GM21737 (cell line): ENCODE data around the gene MYO7B.
A peak's percentile ranks its signal among the peaks of the same experiment; 100 is the strongest.

Source experiments
- ATAC-seq: cut with Tn5 transposase; IDR thresholded peaks from one replicate; pipeline ENCODE4 v1.9.1; 2021; ENCODE audit warnings: mild to moderate bottlenecking, moderate library complexity; ENCODE audit not compliant: unreplicated experiment

The MYO7B gene

DNA sequence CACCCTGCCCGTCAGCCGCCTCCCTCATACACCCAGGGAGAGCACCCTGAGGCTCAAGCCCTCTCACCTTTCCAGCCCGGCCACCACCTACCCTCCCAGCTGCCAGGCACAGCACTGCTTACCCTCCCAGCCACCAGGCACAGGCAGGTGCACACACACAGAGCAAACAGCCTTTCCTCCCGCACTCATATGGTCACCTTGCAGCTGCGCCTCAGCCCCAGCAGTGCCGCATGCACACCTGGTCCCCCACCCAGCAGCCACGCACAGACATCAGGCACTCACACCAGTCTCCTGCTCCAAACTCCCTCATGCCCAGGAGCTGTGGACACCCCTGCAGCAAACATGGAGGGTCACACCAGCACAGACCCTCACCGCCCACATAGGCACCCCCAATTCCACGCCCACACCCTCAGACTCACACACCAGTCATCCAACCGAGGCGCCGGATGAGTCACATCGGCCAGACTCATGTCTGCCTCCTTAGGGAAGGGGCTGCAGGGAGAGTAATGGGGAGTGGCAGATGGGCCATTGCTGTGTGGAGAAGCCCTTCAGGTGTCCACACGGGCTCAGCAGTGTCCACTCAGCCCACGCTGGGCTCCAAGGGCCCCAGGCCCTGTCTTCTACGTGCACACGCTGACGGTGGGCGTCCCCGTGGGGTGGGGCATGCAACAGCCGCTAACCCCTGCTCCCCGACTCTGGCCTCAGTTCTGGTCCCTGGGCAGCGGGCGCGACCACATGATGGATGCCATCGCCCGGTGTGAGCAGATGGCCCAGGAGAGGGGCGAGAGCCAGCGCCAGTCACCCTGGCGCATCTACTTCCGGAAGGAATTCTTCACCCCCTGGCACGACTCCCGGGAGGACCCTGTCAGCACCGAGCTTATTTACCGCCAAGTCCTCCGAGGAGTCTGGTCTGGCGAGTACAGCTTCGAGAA, 88.2 kb downstream of the MYO7B start:
- no peak for ATAC-seq

DNA sequence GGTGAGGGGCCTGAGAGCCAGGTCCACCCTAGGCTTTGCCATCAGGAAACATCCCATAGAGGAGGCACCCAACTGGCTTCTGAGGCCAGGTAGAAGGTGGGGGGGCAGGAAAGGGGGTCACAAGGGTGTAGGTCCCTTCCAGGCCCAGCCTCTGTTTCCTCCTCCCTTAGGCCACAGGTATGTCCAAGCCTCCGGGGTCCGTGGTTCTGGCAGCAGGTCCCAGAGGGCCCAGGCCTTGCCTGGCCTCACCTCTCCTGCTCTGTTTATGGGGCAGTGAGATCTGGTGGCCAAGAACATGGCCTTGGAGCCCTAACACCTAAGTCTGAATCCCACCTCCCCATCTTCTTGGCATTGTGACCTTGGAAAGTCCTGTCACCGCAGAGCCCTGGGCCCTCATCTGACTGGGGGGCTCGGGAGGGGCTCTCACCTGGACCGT, 88.9 kb downstream of the MYO7B start:
- no peak for ATAC-seq

DNA sequence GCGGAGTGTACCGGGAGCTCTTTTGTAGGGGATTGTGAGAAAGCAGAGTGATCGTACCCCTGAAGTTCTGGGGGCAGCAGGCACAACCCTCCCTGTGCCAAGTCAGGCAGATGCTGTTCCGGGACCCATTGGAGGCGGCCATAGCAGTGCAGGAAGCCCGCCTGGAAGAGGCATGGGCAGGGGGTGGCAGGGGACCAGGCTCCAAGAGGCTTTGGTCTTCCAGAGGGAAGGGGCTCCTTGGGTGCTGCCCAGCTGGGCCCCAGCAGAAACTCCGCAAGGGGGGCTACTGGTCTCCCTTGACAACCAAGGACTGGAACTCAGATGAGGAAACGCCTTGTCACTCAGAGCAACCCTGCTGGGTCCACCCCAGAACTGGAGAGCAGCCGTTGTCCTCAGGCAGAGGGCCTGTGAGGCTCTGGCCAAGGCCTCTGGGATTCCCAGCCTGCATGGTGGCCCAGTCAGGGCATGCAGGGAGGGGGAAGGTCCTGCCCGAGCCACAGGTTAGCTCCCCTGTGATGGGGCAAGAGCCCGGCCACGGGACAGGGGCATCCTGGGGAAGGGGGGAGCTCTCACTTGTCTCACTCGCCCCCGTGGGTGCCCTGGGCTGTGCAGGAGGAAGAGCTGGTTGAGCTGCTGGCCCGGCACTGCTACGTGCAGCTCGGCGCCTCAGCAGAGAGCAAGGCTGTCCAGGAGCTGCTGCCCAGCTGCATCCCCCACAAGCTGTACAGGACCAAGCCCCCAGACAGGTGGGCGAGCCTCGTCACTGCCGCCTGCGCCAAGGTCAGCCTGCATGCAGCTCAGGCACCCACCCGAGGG, 89.5 kb downstream of the MYO7B start:
- no peak for ATAC-seq

DNA sequence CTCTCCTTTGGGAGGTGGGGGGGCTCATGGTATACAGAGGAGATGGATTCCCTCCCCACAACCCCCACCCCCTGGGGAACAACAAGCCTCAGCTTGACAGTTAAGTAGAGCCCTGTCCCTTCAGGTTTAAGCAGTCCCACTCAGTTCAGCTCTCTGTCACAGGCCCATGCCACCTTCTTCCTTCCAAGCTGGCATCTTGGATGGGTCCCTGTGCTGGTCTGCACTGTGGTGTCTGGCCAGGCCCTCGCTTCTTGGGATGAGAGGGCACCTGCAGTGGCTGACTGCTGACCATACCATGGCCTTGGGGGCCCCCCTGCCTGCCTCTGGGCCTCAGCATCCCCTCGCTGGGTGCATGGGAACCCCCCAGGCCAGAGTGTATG, 90.1 kb downstream of the MYO7B start:
- no peak for ATAC-seq

DNA sequence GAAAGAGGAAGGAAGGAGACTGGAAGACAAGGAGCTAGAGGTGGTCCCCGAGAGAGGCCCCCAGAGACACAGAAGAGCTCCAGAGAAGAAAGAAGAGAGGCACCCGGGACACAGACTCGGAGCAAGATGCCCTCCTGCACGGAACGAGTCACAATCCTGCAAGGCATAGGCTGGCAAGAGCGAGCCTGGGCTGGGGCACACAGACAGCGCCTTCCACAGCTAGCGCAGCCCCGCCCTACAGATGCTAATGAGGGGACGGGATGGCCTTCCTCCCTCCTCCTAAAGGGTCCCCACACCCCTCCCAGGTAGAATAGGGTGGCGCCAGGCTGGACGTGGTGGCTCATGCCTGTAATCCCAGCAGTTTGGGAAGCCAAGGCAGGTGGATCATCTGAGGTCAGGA, 90.7 kb downstream of the MYO7B start:
- ATAC-seq = no peak

DNA sequence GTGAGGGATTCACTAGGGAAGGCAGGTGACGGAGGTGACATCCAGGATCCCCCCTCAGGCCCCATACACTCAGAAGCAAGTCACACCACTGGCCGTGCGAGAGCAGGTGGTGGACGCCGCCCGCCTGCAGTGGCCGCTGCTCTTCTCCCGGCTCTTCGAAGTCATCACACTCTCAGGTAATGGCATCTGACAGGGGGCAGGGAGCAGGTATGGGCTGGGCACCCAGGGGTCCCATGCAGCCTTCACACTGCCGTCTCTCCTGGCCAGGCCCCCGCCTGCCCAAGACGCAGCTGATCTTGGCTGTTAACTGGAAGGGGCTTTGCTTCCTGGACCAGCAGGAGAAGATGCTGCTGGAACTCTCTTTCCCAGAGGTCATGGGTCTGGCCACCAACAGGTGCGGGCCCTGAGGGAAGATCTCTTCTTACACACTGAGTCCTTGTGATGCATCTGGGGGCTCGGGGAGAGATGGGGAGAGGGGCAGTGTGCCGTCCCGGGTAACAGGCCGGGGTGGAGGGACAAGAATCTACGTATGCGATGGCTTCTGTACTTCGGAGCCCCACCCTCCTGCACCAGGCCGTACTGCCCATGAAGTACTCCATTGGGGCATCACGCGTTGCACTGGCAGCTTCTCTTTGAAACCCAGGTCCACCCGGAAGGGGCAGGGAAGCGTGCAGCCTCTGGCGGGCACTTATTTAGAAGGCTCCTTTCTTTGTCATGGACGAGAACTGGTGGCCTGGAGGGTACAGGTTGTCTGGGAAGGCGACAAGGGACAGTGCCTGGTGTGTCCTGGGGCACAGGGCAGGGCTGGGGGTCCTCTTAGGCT, 91.6 kb downstream of the MYO7B start:
- no peak for ATAC-seq

DNA sequence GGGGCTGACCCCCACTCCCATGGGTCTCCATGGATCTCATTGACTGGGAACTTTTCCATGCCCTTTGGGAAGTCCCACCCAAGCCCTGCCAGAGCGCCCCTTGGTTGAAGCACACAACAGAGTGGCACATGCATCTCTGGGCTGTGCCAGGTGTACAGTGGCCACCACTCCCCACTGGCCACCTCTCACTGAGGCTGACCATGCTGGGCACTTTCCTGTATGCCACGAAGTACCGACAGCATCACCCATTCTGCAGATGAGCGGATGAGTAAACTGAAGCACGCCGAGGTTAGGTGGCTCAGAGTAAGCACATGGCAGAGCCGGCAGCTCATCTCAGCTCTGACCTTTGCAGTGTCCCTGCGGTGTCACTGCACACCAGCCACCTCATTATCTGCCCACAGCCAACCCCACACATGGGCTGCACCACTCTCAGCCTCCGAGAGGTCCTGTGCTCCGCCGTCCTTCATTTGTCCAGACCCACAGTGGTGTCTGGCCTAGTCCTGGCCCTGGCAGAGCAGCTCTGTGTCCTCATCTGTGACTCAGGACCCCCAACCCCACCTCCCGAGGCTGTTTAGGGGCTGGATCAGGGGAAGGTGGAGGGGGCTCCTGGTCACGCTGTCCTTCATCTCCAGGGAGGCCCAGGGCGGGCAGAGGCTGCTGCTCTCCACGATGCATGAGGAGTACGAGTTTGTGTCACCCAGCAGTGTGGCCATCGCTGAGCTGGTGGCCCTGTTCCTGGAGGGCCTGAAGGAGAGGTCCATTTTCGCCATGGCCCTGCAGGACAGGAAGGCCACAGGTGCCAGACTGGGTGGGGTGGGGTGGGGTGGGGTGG, 92.5 kb downstream of the MYO7B start:
- ATAC-seq = no peak

DNA sequence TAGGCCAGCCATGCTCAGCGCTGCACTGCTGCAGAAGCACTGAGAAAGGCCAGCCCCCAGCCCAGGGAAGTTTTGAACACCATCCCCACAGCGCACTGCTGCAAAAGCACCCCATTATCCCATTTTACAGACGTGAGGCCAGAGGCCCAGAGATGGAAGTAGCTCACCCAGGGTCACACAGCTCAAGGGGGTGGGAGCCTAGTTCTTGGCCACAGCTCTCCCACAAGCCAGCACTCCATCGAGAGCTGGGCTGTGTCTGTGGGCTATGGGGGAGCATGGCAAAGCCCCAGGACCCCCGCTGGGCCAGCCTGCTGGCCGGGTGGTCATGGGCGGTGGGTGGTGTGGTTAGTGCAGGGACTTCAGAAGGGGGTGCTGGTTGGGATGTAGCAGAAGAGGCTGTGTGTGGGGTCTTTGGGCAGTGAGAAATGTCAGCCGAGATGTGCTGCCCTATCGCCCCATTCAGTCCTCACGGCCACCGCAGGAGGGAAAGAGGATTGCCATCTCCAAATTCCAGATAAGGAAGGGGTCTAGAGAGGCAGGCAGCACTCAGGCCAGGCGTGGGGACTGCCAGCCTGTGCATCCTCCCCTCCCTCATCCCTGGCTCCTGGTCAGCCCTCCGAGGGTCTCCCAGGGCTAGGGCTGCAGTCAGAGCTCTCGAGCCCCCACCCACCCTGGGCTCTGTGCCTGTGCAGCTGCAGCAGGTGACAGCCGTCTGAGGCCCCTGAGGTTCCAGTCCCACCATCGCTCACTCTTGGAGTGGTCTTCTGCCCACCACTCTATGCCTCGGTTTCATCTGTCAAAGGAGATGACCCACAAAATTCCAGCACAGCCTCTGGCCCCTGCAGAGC, 93.5 kb downstream of the MYO7B start:
- no peak for ATAC-seq

DNA sequence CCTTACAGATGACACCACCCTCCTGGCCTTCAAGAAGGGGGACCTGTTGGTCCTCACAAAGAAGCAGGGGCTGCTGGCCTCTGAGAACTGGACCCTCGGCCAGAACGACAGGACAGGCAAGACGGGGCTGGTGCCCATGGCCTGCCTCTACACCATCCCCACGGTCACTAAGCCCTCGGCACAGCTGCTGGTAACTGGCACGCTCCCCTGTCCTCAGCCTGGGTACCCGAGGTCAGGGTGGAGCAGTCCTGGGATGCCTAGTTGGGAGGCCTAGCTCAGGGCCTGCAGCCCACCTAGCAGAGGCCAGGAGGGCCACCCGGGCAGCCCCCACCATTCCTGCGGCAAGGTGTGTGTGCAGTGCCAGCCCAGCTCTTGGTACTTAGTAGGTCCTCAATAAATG, 94.2 kb downstream of the MYO7B start:
- no peak for ATAC-seq

DNA sequence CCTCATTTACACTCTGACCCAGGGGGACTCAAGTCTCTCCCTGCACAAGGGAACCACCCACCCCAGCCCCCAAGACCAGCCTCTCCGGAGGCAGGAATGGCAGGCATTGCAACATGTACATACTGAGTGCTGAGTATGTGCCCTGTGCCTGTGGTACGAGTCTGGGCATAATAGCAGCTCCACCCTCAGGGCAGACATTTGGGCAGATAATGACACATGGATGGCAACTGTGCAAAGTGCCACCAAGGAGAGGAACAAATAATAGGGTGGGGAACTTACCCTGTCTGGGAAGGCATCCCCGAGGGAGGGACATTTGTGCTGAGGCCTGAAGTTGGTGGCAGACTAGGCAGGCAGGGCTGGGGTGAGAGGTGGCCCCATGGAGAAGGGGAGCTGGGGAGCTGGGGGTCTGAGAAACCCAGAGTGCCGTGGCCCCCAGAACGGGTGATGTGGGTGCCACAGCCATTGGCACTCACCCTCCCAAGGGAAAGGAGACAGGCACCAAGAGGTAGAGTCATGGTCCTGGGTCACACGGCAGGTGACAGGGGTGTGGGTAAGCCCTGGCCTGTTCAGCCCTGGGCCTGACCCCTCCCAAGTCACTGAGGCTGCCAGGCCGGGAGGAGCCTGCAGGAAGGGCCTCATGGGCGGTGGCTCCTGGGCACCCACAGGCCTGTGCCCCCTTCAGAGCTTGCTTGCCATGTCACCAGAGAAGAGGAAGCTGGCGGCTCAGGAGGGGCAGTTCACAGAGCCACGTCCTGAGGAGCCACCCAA, 94.8 kb downstream of the MYO7B start:
- no peak for ATAC-seq

DNA sequence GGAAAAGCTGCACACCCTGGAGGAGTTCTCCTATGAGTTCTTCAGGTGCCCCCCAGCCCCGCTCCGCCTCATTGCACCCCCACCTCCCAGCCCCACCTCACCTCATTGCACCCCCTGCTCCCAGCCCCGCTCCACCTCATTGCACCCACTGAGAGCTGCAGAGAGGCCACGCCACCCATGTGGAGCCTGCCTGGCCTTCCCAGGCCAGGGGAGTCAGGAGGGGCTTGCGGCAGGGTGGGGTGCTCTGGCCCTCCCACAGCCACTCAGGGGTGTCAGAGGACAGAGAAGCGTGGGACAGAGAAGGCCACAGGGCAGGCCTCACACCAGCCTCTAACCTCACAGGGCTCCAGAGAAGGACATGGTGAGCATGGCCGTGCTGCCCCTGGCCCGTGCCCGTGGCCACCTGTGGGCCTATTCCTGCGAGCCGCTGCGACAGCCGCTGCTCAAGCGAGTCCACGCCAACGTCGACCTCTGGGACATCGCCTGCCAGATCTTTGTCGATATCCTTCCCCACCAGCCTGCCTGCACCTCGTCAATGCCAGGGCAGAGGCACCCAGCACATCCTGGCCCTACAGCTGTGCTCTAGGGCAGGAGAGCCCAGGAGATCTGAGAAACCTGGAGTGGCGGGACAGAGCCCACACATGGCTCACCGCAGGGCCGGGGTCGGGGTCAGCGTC, 95.5 kb downstream of the MYO7B start:
- no peak for ATAC-seq

DNA sequence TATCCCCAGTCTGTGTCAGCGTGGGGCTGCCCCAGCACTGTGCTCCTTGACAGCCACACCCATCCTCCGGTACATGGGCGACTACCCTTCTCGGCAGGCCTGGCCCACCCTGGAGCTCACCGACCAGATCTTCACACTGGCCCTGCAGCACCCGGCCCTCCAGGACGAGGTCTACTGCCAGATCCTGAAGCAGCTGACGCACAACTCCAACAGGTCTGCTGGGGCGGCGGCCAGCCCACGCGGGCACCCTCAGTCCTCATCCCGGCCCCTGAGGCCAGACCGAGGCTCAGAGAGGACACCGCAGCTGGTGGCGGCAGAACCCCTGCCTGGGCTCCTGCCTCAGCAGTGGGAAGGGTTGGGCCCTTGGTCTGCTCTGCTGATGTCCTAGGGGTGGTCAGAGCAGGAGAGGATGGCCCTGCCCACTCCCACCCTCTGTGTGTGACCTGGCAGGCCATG, 96.1 kb downstream of the MYO7B start:
- no peak for ATAC-seq

DNA sequence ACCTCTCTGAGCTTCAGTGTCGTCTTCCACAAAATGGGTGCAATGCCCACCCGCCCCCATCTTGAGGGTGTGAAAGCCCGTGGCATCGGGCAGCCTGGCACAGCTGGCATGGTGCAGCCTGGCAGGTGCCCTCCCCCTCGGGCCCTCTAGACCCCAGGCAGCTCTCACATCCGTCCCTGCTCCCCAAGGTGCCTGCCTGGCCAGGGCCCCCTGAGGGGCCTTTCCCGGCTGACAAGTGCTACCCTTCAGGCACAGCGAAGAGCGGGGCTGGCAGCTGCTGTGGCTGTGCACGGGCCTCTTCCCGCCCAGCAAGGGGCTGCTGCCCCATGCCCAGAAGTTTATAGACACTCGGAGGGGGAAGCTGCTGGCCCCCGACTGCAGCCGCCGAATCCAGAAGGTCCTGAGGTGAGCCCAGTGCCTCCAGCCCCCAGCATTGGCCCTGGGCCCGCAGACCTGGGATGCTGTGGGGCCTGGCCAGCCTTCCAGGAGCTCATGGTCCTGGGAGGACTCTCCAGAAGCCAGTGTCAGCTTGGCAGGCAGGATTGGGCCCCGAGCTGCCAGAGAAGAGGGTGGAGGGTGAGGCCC, 96.6 kb downstream of the MYO7B start:
- ATAC-seq = no peak

DNA sequence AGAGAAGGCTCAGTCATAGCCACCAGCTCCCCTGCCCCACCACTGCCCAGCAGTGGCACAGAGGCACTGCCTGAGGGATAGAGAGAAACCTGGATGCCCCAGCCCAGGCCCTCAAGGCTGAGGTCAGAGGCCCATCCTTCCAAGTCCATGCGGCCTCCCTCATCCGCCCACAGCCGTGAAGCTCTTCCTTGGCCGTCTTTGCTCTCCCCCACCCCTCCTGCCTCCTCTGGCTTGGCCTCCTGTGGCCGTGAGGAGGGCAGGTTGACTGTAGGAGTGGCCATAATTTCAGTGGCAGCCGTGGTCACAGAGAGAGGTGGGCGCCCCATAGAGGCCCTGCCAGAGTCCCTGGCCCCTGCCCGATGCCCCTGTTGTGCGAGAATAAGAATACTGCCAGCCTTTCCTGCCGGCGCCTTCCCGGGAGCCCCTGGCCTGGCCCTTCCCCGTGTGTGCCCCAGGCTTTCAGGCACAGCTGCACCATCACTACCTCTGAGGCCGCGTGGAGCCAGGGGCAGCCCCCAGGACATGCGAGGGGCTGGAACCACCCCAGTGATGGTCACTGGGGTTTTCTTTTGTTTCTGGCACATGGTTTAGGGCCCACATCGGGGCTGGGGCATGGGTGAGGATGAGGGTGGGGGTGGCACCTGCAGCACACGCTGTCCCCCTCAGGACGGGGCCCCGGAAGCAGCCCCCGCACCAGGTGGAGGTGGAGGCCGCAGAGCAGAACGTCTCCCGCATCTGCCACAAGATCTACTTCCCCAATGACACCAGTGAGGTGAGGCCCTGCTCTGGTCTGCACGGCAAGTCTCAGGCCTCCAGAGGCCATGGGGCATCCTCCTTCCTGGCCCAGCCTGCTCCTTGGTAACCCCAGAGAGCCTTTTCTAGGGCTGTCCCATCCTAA, 97.4 kb downstream of the MYO7B start:
- ATAC-seq = peak; percentile 35

DNA sequence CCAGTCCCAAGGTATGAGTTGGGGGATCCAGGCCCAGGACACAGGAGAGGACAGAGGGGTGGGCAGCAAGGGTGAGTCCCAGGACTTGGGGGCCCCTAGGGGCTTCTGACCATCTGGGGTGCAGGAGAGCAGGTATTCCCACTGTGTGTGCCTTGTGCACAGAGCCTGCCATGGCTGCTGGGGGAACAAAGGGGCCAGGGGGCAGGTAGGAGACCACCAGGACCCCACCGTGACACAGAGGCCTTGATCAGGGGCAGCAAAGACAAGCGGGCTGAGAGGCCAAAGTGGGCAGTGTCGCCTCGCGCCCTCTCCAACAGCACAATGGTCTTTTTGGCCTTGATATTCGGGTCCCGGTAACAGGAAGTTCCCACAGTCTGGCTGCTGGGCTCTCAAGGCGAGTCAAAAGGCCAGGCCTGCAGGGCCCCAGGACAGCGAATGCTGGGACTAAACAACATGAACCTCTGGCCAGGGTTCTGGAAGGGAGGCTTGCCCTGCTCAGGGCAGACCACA, 98.1 kb downstream of the MYO7B start:
- no peak for ATAC-seq

DNA sequence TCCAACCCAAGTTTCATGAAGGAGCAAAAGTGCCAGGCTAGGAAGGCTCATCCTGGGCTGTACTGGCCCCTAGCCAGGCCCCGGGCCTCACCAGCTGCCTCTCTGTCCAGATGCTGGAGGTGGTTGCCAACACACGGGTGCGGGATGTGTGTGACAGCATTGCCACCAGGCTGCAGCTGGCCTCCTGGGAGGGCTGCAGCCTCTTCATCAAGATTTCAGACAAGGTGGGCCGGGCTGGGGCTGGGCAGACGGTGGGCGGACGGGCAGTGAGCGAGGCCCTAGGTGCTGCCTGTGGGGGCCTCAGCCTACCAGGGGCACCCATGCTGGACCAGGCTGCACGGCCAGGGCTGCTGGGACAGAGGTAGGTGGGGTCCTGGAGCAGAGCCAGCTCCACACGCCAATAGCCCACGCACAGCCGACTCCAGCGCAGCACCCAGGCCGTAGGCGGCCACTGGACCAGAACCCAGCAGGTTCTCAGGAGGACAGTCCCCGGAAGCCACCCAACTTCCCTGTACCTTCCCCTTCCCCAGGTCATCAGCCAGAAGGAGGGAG, 98.7 kb downstream of the MYO7B start:
- no peak for ATAC-seq
